GM12878 (cell line): ENCODE data around the gene CLIC3. TPM values are rescaled to one million over a fixed set of nuclear protein-coding genes. Genes with fewer than 3 reads are reported as not detected.

Experiments used
- EP300 ChIP-seq, 2 experiments: fragments of 150-350 bp in 1 of 2; IDR thresholded peaks; 2 replicates each; pipeline ENCODE4 v1.6.1; 2011 to 2012; ENCODE audit warnings: low read depth in 2 of 2, low read length in 2 of 2, borderline replicate concordance in 1 of 2, improper control_type of control experiment in 1 of 2, inconsistent platforms in 1 of 2; ENCODE audit not compliant: control insufficient read depth in 1 of 2
- MYB ChIP-seq: fragments of 150-350 bp; IDR thresholded peaks from 2 replicates; pipeline ENCODE4 v1.6.1; 2014; ENCODE audit warnings: mild to moderate bottlenecking, low read depth, low read length, borderline replicate concordance
- MYC ChIP-seq: IDR thresholded peaks from 2 replicates; pipeline ENCODE4 v1.6.1; 2011; ENCODE audit warnings: mild to moderate bottlenecking, low read length, moderate library complexity, inconsistent platforms; ENCODE audit not compliant: insufficient read depth, insufficient replicate concordance, insufficient read length, severe bottlenecking
- NBN ChIP-seq: fragments of 450-650 bp; IDR thresholded peaks from 2 replicates; pipeline ENCODE4 v1.6.1; 2016
- PML ChIP-seq: IDR thresholded peaks from 2 replicates; pipeline ENCODE4 v1.6.1; 2012; ENCODE audit warnings: low read length, inconsistent platforms
- SMC3 ChIP-seq: IDR thresholded peaks from 2 replicates; pipeline ENCODE4 v1.6.1; 2011; ENCODE audit warnings: low read length, improper control_type of control experiment, borderline replicate concordance
- ZNF274 ChIP-seq: IDR thresholded peaks from one replicate; pipeline ENCODE4 v1.8.0; 2011; ENCODE audit not compliant: insufficient read length, insufficient read depth
- polyA plus RNA-seq, 11 experiments: library from polyadenylated mRNA; depleted of rRNA in 4 of 11; unstranded in 6 of 11; stranded (reverse) in 5 of 11; fragments of >200 nt; fragmentation: Nextera tagmentation in 4 of 11; fragmentation: Illumina TruSeq in 1 of 11; extraction: Ambion mirVana in 4 of 11; extraction: Trizol in 1 of 11; gene quantifications; 1 replicate in 1 of 11; 2 replicates in 10 of 11; pipeline versions ENCODE4 v1.2.1 to v1.2.3, GENCODE V29; 2011 to 2016; ENCODE audit warnings: inconsistent platforms in 2 of 11, missing spikeins in 2 of 11, low read depth in 1 of 11
- total RNA-seq, 4 experiments: library from RNA; depleted of rRNA in 3 of 4; stranded (reverse); fragments of >200 nt in 3 of 4; fragmentation: Illumina TruSeq in 1 of 4; extraction: Trizol in 1 of 4; gene quantifications; 2 replicates each; pipeline versions ENCODE4 v1.2.1 to v1.2.3, GENCODE V29; 2013 to 2021
- TF ChIP-seq, protein P1 (sequence below): fragments of 450-650 bp; IDR thresholded peaks from 2 replicates; pipeline ENCODE4 v1.6.1; 2014; ENCODE audit warnings: mild to moderate bottlenecking
- TF ChIP-seq, protein P2 (sequence below): IDR thresholded peaks from 2 replicates; pipeline ENCODE4 v1.6.1; 2011; ENCODE audit warnings: borderline replicate concordance, low read depth, mild to moderate bottlenecking, moderate library complexity, low read length; ENCODE audit not compliant: insufficient read depth, poor library complexity, severe bottlenecking

The CLIC3 gene
- total and polyA plus RNA-seq, 10 of the 15 experiments (the other 5 are each of a cell fraction or from before 2014, with no cell fraction given): 0.31 TPM; not detected in 9

DNA sequence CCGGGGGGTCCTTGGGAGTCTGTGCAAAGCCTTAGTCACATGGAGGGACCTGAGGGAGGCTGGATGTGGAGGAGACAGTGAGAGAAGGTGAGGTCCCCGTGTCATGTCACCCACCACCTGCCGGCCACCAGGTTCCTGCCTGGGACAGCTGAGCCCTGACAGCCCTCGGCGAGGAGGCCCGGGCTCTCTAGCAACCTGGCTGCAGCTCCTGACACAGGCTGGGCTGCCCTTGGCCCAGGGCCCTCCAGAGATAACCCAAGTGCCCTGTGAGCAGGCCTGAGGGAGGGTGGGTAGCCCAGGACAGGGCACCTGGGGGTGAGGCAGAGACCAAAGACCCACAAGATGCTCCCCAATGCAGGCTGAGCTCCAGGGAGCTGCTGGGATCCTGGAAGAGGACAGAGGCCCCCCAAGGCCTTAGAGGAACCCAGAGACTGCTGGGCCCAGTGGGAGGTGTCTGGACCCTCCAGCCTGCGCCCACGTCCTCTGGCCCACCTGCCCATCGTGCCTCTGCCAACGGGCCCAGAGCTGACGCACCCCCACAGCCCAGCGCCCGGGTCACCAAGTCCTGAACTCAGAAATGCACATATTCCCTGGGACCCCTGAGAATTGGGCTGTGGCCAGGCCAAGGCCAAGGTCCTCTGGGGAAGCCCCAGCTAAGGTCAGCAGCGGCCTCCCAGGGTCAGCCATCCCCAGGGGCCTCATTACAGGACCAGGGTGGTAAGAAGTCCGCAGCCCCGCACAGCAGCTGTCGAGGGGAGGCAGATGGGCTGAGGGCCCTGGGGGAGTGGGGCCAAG is 27.8 kb downstream of the CLIC3 start (continued):
- no peak for TF ChIP-seq EP300 (IDR thresholded peaks at IDR 0.05; ENCODE audit: borderline replicate concordance in 1 of 2, control insufficient read depth in 1 of 2, low read depth in 2 of 2, low read length in 2 of 2)
- TF ChIP-seq ZNF274: no peak
- TF ChIP-seq MYB: no peak
- TF ChIP-seq, protein P1, sequence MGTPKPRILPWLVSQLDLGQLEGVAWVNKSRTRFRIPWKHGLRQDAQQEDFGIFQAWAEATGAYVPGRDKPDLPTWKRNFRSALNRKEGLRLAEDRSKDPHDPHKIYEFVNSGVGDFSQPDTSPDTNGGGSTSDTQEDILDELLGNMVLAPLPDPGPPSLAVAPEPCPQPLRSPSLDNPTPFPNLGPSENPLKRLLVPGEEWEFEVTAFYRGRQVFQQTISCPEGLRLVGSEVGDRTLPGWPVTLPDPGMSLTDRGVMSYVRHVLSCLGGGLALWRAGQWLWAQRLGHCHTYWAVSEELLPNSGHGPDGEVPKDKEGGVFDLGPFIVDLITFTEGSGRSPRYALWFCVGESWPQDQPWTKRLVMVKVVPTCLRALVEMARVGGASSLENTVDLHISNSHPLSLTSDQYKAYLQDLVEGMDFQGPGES: no peak
- TF ChIP-seq PML: no peak
- no peak for TF ChIP-seq MYC
- TF ChIP-seq NBN: no peak
- TF ChIP-seq, protein P2, sequence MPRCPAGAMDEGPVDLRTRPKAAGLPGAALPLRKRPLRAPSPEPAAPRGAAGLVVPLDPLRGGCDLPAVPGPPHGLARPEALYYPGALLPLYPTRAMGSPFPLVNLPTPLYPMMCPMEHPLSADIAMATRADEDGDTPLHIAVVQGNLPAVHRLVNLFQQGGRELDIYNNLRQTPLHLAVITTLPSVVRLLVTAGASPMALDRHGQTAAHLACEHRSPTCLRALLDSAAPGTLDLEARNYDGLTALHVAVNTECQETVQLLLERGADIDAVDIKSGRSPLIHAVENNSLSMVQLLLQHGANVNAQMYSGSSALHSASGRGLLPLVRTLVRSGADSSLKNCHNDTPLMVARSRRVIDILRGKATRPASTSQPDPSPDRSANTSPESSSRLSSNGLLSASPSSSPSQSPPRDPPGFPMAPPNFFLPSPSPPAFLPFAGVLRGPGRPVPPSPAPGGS: no peak
- no peak for TF ChIP-seq SMC3
